Endothelial cell (in vitro differentiated cells): ENCODE data around the gene ELAVL1. TPM values are rescaled to one million over a fixed set of nuclear protein-coding genes. Genes with fewer than 3 reads are reported as not detected.

Experiments
- DNase-seq: peaks from one replicate; pipeline ENCODE4 v3.0.0; 2021; ENCODE audit warnings: low spot score
- H3K27ac Mint-ChIP-seq: one replicate; pipeline ENCODE4 v1.8.0; 2021; ENCODE audit warnings: mixed read lengths, inconsistent platforms; ENCODE audit not compliant: unreplicated experiment
- H3K27me3 Mint-ChIP-seq: one replicate; pipeline ENCODE4 v1.8.0; 2021; ENCODE audit warnings: mild to moderate bottlenecking, moderate library complexity, mixed read lengths, inconsistent platforms; ENCODE audit not compliant: unreplicated experiment
- H3K36me3 Mint-ChIP-seq: one replicate; pipeline ENCODE4 v1.8.0; 2021; ENCODE audit warnings: mild to moderate bottlenecking, low read depth, mixed read lengths, inconsistent platforms; ENCODE audit not compliant: unreplicated experiment
- H3K4me1 Mint-ChIP-seq: one replicate; pipeline ENCODE4 v1.8.0; 2021; ENCODE audit warnings: mild to moderate bottlenecking, mixed read lengths, inconsistent platforms; ENCODE audit not compliant: unreplicated experiment
- H3K4me3 Mint-ChIP-seq: one replicate; pipeline ENCODE4 v1.8.0; 2021; ENCODE audit warnings: mild to moderate bottlenecking, mixed read lengths, inconsistent platforms; ENCODE audit not compliant: unreplicated experiment
- H3K9me3 Mint-ChIP-seq: one replicate; pipeline ENCODE4 v1.8.0; 2021; ENCODE audit warnings: mixed read lengths, inconsistent platforms; ENCODE audit not compliant: unreplicated experiment
- CTCF ChIP-seq: fragments of 200-600 bp; sonication (generic); IDR thresholded peaks from one replicate; pipeline ENCODE4 v1.5.0; 2021; ENCODE audit warnings: antibody characterized with exemption; ENCODE audit not compliant: unreplicated experiment
- total RNA-seq: library from RNA; stranded (reverse); fragmentation: NEBNext Ultra II Directional; extraction: Animal tissue kit (Norgen Biotek cat#: 25700); gene quantifications from one replicate; pipeline ENCODE4 v1.2.1, GENCODE V29; 2021; ENCODE audit not compliant: unreplicated experiment

Gene ELAVL1
- total RNA-seq, 1 donor from 2014 or later = 135 TPM

GRCh38 chr19:7928741-7929701 is 76.4 kb downstream of the ELAVL1 start:
- H3K27ac Mint-ChIP-seq = peak overlapping the region; percentile 48
- H3K9me3 Mint-ChIP-seq = no peaks in the 10 kb centered on the region
- peak; percentile 79 for DNase-seq
- H3K4me1 Mint-ChIP-seq = peaks cover 4% of the 10 kb centered on the region
- peak overlapping the region; percentile 84 for H3K4me3 Mint-ChIP-seq
- H3K27me3 Mint-ChIP-seq = peaks cover 13% of the 10 kb centered on the region
- H3K36me3 Mint-ChIP-seq = peaks cover 4% of the 10 kb centered on the region
- peak; percentile 60 for TF ChIP-seq CTCF

- H3K27ac Mint-ChIP-seq = peak overlapping the region; percentile 81
- no peak for DNase-seq
- no peak for TF ChIP-seq CTCF
- H3K9me3 Mint-ChIP-seq = no peaks in the 10 kb centered on the region
- peaks cover 14% of the 10 kb centered on the region for H3K27me3 Mint-ChIP-seq
- H3K4me3 Mint-ChIP-seq = peak overlapping the region; percentile 84
- peaks cover 4% of the 10 kb centered on the region for H3K36me3 Mint-ChIP-seq
- peaks cover 4% of the 10 kb centered on the region for H3K4me1 Mint-ChIP-seq
Measured at GRCh38 chr19:7928334-7928706, 77.1 kb downstream of the ELAVL1 start.

- Mint-ChIP-seq H3K9me3 (no peaks in the 10 kb centered on the region), H3K27ac (peak overlapping the region; percentile 81), H3K4me3 (no peak overlapping the region), H3K27me3 (peaks cover 19% of the 10 kb centered on the region), H3K4me1 (peaks cover 4% of the 10 kb centered on the region), H3K36me3 (peaks cover 8% of the 10 kb centered on the region)
- no peak for DNase-seq
- no peak for TF ChIP-seq CTCF
Measured at GRCh38 chr19:7927605-7928333, 77.7 kb downstream of the ELAVL1 start.

GRCh38 chr19:7926727-7927604 is 78.5 kb downstream of the ELAVL1 start:
- Mint-ChIP-seq H3K4me1 (peaks cover 4% of the 10 kb centered on the region), H3K4me3 (peak overlapping the region; percentile 86), H3K36me3 (peaks cover 11% of the 10 kb centered on the region), H3K27ac (peak overlapping the region; percentile 64), H3K27me3 (peaks cover 19% of the 10 kb centered on the region), H3K9me3 (no peaks in the 10 kb centered on the region)
- no peak for TF ChIP-seq CTCF
- no peak for DNase-seq
